Ureter (tissue), 1 donor: ENCODE measurements around the gene RANBP10. TPM values are rescaled to one million over a fixed set of nuclear protein-coding genes. Genes with fewer than 3 reads are reported as not detected.

Source experiments
- DNase-seq: peaks from one replicate; pipeline ENCODE4 v3.0.0-alpha.2; 2020; ENCODE audit warnings: low spot score
- total RNA-seq: library from RNA; stranded (reverse); gene quantifications from one replicate; pipeline ENCODE4 v1.2.4, GENCODE V29; 2023
- donor health status: DM: yes; HTN: yes; CAD: no.

Gene RANBP10
- total RNA-seq, 1 donor from 2014 or later = 25.3 TPM

DNA sequence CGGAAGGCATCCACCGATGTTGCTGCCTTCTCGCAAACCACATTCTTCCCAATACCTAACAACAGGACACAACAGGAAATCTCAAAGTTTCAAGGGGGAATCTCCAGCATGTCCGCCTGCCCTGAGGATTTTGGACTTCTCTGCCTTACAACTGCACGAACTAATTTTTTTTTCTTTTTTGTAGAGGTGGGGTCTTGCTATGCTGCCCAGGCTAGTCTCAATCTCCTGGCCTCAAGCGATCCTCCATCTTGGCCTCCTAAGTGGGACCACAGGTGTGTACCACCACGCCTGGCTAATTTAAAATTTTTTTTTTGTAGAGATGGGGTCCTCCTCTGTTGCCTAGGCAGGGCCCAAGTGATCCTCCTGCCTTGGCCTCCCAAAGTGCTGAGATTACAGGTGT, 130.4 kb downstream of the RANBP10 start:
- DNase-seq = no peak

DNA sequence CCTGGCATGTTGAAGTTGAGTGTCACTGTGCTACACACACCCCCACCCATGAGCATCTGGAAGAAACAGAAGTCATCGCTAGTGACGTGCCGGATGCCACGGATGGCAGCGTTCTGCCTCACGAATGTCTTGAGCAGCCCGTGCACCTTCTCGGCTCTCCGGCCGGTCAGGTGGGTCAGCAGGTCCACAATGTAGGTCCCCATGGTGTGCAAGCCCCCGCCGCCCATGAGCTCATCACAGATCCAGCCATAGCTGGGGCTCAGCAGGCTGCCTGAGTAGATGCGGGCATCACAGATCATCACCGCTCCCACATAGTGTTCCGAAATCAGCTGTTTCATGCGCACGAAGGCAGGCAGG, 130.8 kb downstream of the RANBP10 start:
- DNase-seq = no peak

DNA sequence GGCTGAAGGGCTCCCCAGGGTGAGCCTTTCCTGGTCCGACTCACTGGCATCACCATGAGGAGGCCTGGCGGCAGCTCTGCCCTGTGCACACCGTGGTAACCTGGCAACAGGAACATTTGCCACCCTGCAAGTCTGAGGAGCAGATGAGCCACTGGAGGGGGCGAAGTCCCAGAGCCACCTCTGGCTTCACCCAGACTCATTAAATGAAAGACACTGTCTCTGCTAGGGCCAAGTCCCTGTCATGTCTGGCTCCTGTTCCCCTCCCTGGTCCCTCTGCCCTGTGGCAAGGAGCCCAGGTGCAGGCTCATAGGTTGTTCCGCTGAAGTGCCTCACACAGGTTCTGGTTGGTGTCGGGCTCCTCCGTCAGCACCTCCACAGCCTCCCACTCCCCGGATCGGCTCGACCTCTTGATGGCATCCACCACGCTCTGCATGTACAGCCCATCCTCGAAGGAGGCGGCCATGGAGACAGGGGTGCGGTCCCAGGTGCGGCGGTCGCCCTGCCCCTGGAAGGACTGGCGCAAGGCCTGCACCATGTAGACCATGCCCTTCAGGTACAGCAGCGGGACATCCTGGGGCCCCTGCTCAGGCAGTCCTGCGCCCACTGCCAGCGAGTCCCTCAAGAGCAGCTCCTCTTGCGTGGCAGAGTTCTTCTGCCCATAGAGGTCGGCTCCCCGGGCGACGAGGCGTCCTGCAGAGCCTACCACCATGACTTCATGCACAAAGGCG, 131.3 kb downstream of the RANBP10 start:
- DNase-seq = peak; percentile 48

DNA sequence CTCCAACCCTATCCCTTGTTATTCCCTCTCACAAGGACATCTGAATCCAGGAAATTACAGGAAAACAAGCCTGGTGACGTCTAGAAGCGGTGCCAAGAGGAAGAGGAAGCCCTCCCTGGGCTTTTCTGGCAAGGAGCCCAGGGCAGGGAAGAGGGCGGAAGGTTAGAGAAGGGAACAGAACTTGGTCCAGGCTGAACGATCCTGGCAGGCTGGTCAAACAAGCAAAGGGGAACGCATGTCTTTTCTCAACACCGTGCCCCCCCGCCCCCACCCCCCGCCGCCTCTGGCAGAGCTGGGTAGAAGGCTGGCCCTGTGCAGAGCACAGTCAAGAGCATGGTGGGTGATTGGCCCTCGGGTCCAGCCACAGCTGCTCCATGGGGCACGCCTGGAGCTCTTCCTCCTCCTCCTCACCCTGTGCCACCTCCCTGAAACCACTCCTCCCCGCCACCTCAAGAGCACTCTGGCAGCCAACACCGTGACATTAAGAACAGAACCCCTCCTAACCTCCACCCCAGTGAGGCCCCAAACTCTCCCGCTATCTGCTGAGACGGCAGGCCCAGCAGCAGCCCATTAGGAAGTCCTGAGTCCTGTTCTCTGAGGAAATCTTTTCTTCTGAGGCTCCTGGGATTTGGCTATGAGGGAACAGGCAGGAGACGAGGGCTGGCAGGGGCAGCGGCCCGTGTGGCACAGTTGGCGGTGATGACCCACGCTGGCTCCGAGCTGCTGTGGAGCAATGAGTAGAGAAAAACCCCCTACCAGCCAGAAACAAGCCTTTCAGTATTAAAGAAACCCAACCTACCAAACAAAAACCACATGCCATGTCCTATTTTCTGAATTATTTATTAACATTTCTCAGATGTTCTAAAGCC, 132.4 kb downstream of the RANBP10 start:
- peak; percentile 79 for DNase-seq

Other genes starting within 250 kb of the RANBP10 start
- 54.6 TPM for gene CTCF, start 244.0 kb downstream of the RANBP10 start, total RNA-seq
- 5.7 TPM for gene CARMIL2, start 161.4 kb downstream of the RANBP10 start, total RNA-seq
- gene ACD, start 146.3 kb downstream of the RANBP10 start, total RNA-seq = 14.3 TPM
- 1.6 TPM for gene PARD6A, start 145.6 kb downstream of the RANBP10 start, total RNA-seq
- 18.0 TPM for gene ENKD1, start 139.8 kb downstream of the RANBP10 start, total RNA-seq
- gene C16orf86, start 139.7 kb downstream of the RANBP10 start, total RNA-seq = 2.7 TPM
- gene GFOD2, start 87.2 kb downstream of the RANBP10 start, total RNA-seq = 36.5 TPM
- gene TSNAXIP1, start 329 bp upstream of the RANBP10 start, total RNA-seq = 2.5 TPM
- 22.8 TPM for gene THAP11, start 35.8 kb upstream of the RANBP10 start, total RNA-seq
- gene NUTF2, start 40.4 kb upstream of the RANBP10 start, total RNA-seq = 85.2 TPM
- gene CENPT, start 41.1 kb upstream of the RANBP10 start, total RNA-seq = 50.9 TPM
- gene EDC4, start 66.5 kb upstream of the RANBP10 start, total RNA-seq = 64.9 TPM
- not detected for gene NRN1L, start 78.3 kb upstream of the RANBP10 start, total RNA-seq
- gene PSKH1, start 86.7 kb upstream of the RANBP10 start, total RNA-seq = 31.2 TPM
- 2.1 TPM for gene CTRL, start 125.3 kb upstream of the RANBP10 start, total RNA-seq
- 89.4 TPM for gene PSMB10, start 130.3 kb upstream of the RANBP10 start, total RNA-seq
- gene LCAT, start 137.6 kb upstream of the RANBP10 start, total RNA-seq = 47.3 TPM
- 93.1 TPM for gene SLC12A4, start 162.1 kb upstream of the RANBP10 start, total RNA-seq
- not detected for gene DPEP3, start 173.9 kb upstream of the RANBP10 start, total RNA-seq
- 7.0 TPM for gene DPEP2, start 192.9 kb upstream of the RANBP10 start, total RNA-seq
- not detected for gene DPEP2NB, start 209.4 kb upstream of the RANBP10 start, total RNA-seq
- 15.5 TPM for gene DDX28, start 216.7 kb upstream of the RANBP10 start, total RNA-seq
- 26.6 TPM for gene DUS2, start 216.7 kb upstream of the RANBP10 start, total RNA-seq